Vagina (tissue), 2 donors: Measurements from ENCODE around the gene RHEB.
"Not testable (repeated sequence)": the region's sequence is repeated elsewhere in the genome, so short reads cannot be mapped to it uniquely, and the experiment has no call there.

Experiments
- POLR2A ChIP-seq, 2 donors: fragments of 450-650 bp; IDR thresholded peaks; one replicate each; pipeline ENCODE4 v1.6.1; 2017; ENCODE audit warnings: antibody characterized with exemption in 2 of 2, mild to moderate bottlenecking in 2 of 2, moderate library complexity in 2 of 2
- POLR2AphosphoS5 ChIP-seq, 2 donors: sonication (generic); formaldehyde crosslinking; IDR thresholded peaks; one replicate each; pipeline ENCODE4 v1.9.0; 2017; ENCODE audit warnings: antibody characterized with exemption in 2 of 2, mild to moderate bottlenecking in 2 of 2, low read depth in 1 of 2; ENCODE audit not compliant: insufficient read depth in 1 of 2
- TF ChIP-seq, protein P1 (sequence below), 3 experiments: fragments of 450-650 bp in 2 of 3; fragments of 200-600 bp in 1 of 3; sonication (generic) in 1 of 3; IDR thresholded peaks; one replicate each; pipeline ENCODE4 v1.5.1; 2017 to 2019; ENCODE audit warnings: antibody characterized with exemption in 3 of 3, mild to moderate bottlenecking in 2 of 3, moderate library complexity in 2 of 3

DNA sequence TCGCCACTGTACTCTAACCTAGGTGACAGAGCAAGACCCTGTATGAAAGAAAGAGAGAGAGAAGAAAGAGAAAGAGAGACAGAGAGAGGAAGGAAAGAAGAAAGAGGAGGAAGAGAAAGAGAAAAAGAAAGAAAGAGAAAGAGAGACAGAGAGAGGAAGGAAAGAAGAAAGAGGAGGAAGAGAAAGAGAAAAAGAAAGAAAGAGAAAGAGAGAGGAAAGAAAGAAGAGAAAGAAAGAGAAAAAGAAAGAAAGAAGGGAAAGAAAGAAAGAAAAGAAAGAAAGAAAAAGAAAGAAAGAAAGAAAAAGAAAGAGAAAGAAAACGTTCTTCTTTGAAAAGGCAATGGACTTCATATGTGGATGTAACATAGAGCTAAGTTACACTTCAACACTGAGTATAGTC lies 16.5 kb upstream of the RHEB start:
- TF ChIP-seq, protein P1, sequence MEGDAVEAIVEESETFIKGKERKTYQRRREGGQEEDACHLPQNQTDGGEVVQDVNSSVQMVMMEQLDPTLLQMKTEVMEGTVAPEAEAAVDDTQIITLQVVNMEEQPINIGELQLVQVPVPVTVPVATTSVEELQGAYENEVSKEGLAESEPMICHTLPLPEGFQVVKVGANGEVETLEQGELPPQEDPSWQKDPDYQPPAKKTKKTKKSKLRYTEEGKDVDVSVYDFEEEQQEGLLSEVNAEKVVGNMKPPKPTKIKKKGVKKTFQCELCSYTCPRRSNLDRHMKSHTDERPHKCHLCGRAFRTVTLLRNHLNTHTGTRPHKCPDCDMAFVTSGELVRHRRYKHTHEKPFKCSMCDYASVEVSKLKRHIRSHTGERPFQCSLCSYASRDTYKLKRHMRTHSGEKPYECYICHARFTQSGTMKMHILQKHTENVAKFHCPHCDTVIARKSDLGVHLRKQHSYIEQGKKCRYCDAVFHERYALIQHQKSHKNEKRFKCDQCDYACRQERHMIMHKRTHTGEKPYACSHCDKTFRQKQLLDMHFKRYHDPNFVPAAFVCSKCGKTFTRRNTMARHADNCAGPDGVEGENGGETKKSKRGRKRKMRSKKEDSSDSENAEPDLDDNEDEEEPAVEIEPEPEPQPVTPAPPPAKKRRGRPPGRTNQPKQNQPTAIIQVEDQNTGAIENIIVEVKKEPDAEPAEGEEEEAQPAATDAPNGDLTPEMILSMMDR (IDR thresholded peaks at IDR 0.05): not testable (repeated sequence)
- not testable (repeated sequence) for TF ChIP-seq POLR2A (IDR thresholded peaks at IDR 0.05); POLR2AphosphoS5 (IDR thresholded peaks at IDR 0.05; ENCODE audit: insufficient read depth in 1 of 2, low read depth in 1 of 2)
